Measurements from ENCODE around the gene OSBPL5.

DNA sequence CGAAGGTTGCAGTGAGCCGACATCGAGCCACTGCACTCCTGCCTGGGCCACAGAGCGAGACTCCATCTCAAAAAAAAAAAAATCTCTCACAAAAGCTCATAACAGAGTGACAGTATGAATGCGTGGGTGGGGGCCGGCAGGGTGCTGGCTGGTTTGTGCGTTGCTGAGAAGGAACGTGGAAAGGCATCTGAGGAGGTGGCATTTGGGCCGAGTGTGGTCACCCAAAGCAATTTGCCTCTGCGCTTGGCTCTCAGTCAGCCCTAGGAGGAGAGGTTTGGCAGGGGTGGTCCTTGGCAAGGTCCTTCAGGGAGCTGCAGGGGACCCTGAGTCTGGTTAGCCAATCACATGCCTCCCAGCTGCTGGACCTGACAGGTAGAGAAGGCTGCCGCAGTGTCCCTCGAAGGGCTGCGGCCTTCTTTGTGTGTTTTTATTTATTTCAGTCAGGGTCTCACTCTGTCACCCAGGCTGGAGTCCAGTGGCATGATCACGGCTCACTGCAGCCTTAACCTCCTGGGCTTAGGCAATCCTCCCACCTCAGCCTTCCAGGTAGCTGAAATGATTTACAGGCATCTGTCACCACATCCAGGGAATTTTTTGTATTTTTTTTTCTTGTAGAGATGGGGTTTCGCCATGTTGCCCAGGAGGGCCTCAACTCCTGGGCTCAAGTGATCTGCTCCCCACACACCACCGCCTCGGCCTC lies 23.5 kb upstream of the OSBPL5 start:
- no peak for TF ChIP-seq POLR2A (IDR thresholded peaks at IDR 0.05)
- no peak for TF ChIP-seq CTCF (IDR thresholded peaks at IDR 0.05)
- TF ChIP-seq POLR2AphosphoS5 (IDR thresholded peaks at IDR 0.05): no peak
- no peak for TF ChIP-seq EP300 (IDR thresholded peaks at IDR 0.05; ENCODE audit: low read depth)
